IMR-90 (cell line): ENCODE data around the gene NUDT15. TPM values are rescaled to one million over a fixed set of nuclear protein-coding genes. Genes with fewer than 3 reads are reported as not detected.
A peak's percentile ranks its signal among the peaks of the same experiment; 100 is the strongest.

Experiments used
- ATAC-seq: fragments of 200-7000 bp; cut with Tn5 transposase; 2 replicates; pipeline ENCODE4 v1.9.1; 2020; ENCODE audit warnings: low read depth, mild to moderate bottlenecking, moderate library complexity
- BruUV-seq: library from RNA; stranded (reverse); fragments of 400-500 nt; replicated peaks from 2 replicates; lab custom pipeline; 2021; lab: Mats Ljungman, UMichigan
- CTCF ChIA-PET: fragments of 300-600 bp; formaldehyde crosslinking; extraction: SDS; loops from one replicate; lab custom pipeline; 2021; ENCODE audit warnings: antibody characterized with exemption; lab: Yijun Ruan, JAX
- POLR2A ChIA-PET: fragments of 300-600 bp; sonication (Branson Sonifier 250); formaldehyde crosslinking; loops from one replicate; lab custom pipeline; 2022; ENCODE audit warnings: antibody characterized with exemption; ENCODE audit not compliant: unreplicated experiment; lab: Charles Lee
- DNase-seq: peaks from one replicate; pipeline ENCODE4 v3.0.0; 2013
- H2AFZ ChIP-seq: replicated peaks from 2 replicates; pipeline ENCODE3; 2013; ENCODE audit warnings: low read length, mild to moderate bottlenecking; ENCODE audit not compliant: poor library complexity
- H2AK5ac ChIP-seq: 2 replicates; pipeline ENCODE4 v1.6.1; 2013; ENCODE audit warnings: low read depth, low read length, inconsistent platforms
- H2AK9ac ChIP-seq: replicated peaks from 2 replicates; pipeline ENCODE3; 2013; ENCODE audit warnings: mild to moderate bottlenecking, low read depth, low read length, moderate library complexity; ENCODE audit not compliant: poor library complexity
- H2BK120ac ChIP-seq: 2 replicates; pipeline ENCODE4 v1.6.1; 2013; ENCODE audit warnings: low read depth, low read length, inconsistent platforms
- H2BK15ac ChIP-seq: 3 replicates; pipeline ENCODE4 v1.6.1; 2013; ENCODE audit warnings: low read depth, low read length, inconsistent platforms
- H2BK20ac ChIP-seq: 2 replicates; pipeline ENCODE4 v1.6.1; 2013; ENCODE audit warnings: low read depth, mild to moderate bottlenecking, inconsistent platforms, low read length, moderate library complexity
- H2BK5ac ChIP-seq: 2 replicates; pipeline ENCODE4 v1.6.1; 2013; ENCODE audit warnings: mild to moderate bottlenecking, low read depth, low read length, inconsistent platforms; ENCODE audit not compliant: poor library complexity, severe bottlenecking
- H3K14ac ChIP-seq: replicated peaks from 2 replicates; pipeline ENCODE4 v1.6.1; 2013; ENCODE audit warnings: low read depth, low read length, inconsistent platforms
- H3K18ac ChIP-seq: 2 replicates; pipeline ENCODE4 v1.6.1; 2013; ENCODE audit warnings: low read depth, low read length, control low read depth
- H3K23ac ChIP-seq: 2 replicates; pipeline ENCODE4 v1.6.1; 2013; ENCODE audit warnings: low read depth, low read length, inconsistent platforms
- H3K27ac ChIP-seq: 2 replicates; pipeline ENCODE4 v1.5.1; 2013; ENCODE audit warnings: mild to moderate bottlenecking, control low read depth, low read length; ENCODE audit not compliant: insufficient read depth
- H3K27me3 ChIP-seq: 2 replicates; pipeline ENCODE4 v1.6.1; 2013; ENCODE audit warnings: low read length; ENCODE audit not compliant: control insufficient read depth, insufficient read depth
- H3K36me3 ChIP-seq: 2 replicates; pipeline ENCODE4 v1.6.1; 2013; ENCODE audit warnings: low read length, mixed read lengths; ENCODE audit not compliant: control insufficient read depth, insufficient read depth
- H3K4ac ChIP-seq: 2 replicates; pipeline ENCODE4 v1.6.1; 2013; ENCODE audit warnings: low read depth, low read length, inconsistent platforms
- H3K4me1 ChIP-seq: 2 replicates; pipeline ENCODE4 v1.6.1; 2013; ENCODE audit warnings: low read length, mixed read lengths; ENCODE audit not compliant: control insufficient read depth, insufficient read depth
- H3K4me2 ChIP-seq: 2 replicates; pipeline ENCODE4 v1.6.1; 2013; ENCODE audit warnings: low read depth, mild to moderate bottlenecking, control low read depth, low read length, moderate library complexity
- H3K4me3 ChIP-seq: 2 replicates; pipeline ENCODE4 v1.5.1; 2013; ENCODE audit warnings: low read depth, mild to moderate bottlenecking, control low read depth, low read length, moderate library complexity; ENCODE audit not compliant: insufficient read depth
- H3K56ac ChIP-seq: 2 replicates; pipeline ENCODE4 v1.6.1; 2013; ENCODE audit warnings: low read length, inconsistent platforms; ENCODE audit not compliant: insufficient read depth; ENCODE audit errors: extremely low read depth
- H3K79me1 ChIP-seq, 2 experiments: 2 replicates each; pipeline ENCODE4 v1.6.1; 2013; ENCODE audit warnings: low read length in 2 of 2, inconsistent platforms in 1 of 2, low read depth in 1 of 2
- H3K9ac ChIP-seq: 2 replicates; pipeline ENCODE4 v1.6.1; 2013; ENCODE audit warnings: low read depth, low read length, control low read depth
- H3K9me1 ChIP-seq: 2 replicates; pipeline ENCODE4 v1.6.1; 2013; ENCODE audit warnings: low read length, inconsistent platforms; ENCODE audit not compliant: insufficient read depth
- H3K9me3 ChIP-seq: 2 replicates; pipeline ENCODE4 v1.6.1; 2013; ENCODE audit warnings: low read length; ENCODE audit not compliant: control insufficient read depth, insufficient read depth
- H4K20me1 ChIP-seq: 2 replicates; pipeline ENCODE4 v1.6.1; 2013; ENCODE audit warnings: low read length, inconsistent platforms; ENCODE audit not compliant: insufficient read depth
- H4K5ac ChIP-seq: 2 replicates; pipeline ENCODE4 v1.6.1; 2013; ENCODE audit warnings: mild to moderate bottlenecking, low read depth, low read length, control low read depth
- H4K8ac ChIP-seq, 2 experiments: 2 replicates each; pipeline ENCODE4 v1.6.1; 2013; ENCODE audit warnings: low read depth in 2 of 2, low read length in 2 of 2, control low read depth in 1 of 2, inconsistent platforms in 1 of 2
- H4K91ac ChIP-seq: 2 replicates; pipeline ENCODE4 v1.6.1; 2013; ENCODE audit warnings: low read depth, low read length, inconsistent platforms; ENCODE audit not compliant: insufficient read depth
- BHLHE40 ChIP-seq: fragments of 150-350 bp; IDR thresholded peaks from 2 replicates; pipeline ENCODE4 v1.6.1; 2016; ENCODE audit warnings: mild to moderate bottlenecking, low read depth, low read length
- CHD1 ChIP-seq: IDR thresholded peaks from 2 replicates; pipeline ENCODE4 v1.6.1; 2012; ENCODE audit warnings: low read depth, low read length, improper control_type of control experiment
- ELK1 ChIP-seq: fragments of 150-350 bp; IDR thresholded peaks from 2 replicates; pipeline ENCODE4 v1.6.1; 2016; ENCODE audit warnings: low read depth, mild to moderate bottlenecking, low read length, moderate library complexity, borderline replicate concordance
- MAFK ChIP-seq: IDR thresholded peaks from 2 replicates; pipeline ENCODE4 v1.6.1; 2012; ENCODE audit warnings: low read depth, low read length, improper control_type of control experiment
- MAZ ChIP-seq: IDR thresholded peaks from 2 replicates; pipeline ENCODE4 v1.6.1; 2012; ENCODE audit warnings: low read depth, mild to moderate bottlenecking, low read length, improper control_type of control experiment, moderate library complexity, borderline replicate concordance
- POLR2A ChIP-seq: IDR thresholded peaks from 2 replicates; pipeline ENCODE4 v1.6.1; 2012; ENCODE audit warnings: mild to moderate bottlenecking, low read depth, low read length
- SMC3 ChIP-seq: fragments of 150-350 bp; IDR thresholded peaks from 2 replicates; pipeline ENCODE4 v1.6.1; 2016; ENCODE audit warnings: low read depth, mild to moderate bottlenecking, antibody characterized with exemption, low read length, moderate library complexity
- WGBS, 2 experiments: methylation state at CpG; one replicate each; pipeline versions ENCODE4 v1.1.5 to v1.1.7; 2013; ENCODE audit warnings: missing lambda C conversion rate in 2 of 2; ENCODE audit not compliant: insufficient read length in 1 of 2; ENCODE audit errors: extremely low coverage in 2 of 2; 5-methylcytosine and 5-hydroxymethylcytosine counted together
- dilution Hi-C: fragments of 300-500 bp; cut with HindIII; formaldehyde crosslinking; loops from one replicate; pipeline ENCODE4 v1.14.3; 2018; ENCODE audit warnings: low sequenced_read_pairs; ENCODE audit not compliant: unreplicated experiment
- in situ Hi-C: fragments of 300-500 bp; cut with MboI; formaldehyde crosslinking; loops from 3 replicates; pipeline ENCODE4 v1.14.3; 2019; ENCODE audit warnings: low sequenced_read_pairs, inconsistent platforms, mixed read lengths
- intact Hi-C: fragments of 100-400 bp; cut with micrococcal nuclease; formaldehyde crosslinking; loops from 2 replicates; pipeline ENCODE4 v1.10.0; 2022
- polyA plus RNA-seq, 3 experiments: library from polyadenylated mRNA; depleted of rRNA; stranded (reverse); fragments of >200 nt; gene quantifications; 2 replicates each; pipeline ENCODE4 v1.2.3, GENCODE V29; 2012; ENCODE audit warnings: low replicate concordance in 1 of 3
- total RNA-seq: library from RNA; depleted of rRNA; stranded (reverse); fragments of >200 nt; gene quantifications from 2 replicates; pipeline ENCODE4 v1.2.3, GENCODE V29; 2012
- TF ChIP-seq, protein P1 (sequence below): conservative IDR thresholded peaks from 2 replicates; pipeline ENCODE4 v1.5.1; 2012; ENCODE audit warnings: mild to moderate bottlenecking, low read depth, low read length, improper control_type of control experiment

The NUDT15 gene
- total and polyA plus RNA-seq, 2 of the 4 experiments (the other 2 are of a cell fraction): 13.1 to 14.2 TPM

DNA sequence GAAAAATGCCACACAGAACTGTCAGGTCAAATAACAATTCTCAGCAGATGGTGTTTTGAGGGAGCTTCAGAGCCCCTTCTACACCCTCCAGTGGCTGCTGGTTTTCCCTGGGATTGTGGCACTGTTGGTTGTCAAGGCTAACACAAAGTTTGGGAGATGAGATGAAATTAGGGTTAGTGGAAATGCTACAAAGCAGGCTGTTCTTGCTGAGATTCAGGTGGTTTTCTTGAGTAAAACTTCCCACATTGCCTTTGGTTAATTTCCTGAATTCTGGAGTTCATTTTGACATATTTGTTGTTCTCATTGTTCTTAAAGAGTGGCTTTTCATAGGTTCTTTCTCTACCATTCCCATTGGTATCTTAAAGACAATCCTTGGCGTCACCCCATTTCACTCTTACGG, 35.3 kb downstream of the NUDT15 start:
- H3K56ac ChIP-seq: no peak overlapping the region
- peak overlapping the region; percentile 14; the same call in 1 of the 2 replicates for H3K18ac ChIP-seq
- TF ChIP-seq SMC3: no peak
- TF ChIP-seq MAFK: no peak
- no peak for TF ChIP-seq POLR2A
- TF ChIP-seq, protein P1, sequence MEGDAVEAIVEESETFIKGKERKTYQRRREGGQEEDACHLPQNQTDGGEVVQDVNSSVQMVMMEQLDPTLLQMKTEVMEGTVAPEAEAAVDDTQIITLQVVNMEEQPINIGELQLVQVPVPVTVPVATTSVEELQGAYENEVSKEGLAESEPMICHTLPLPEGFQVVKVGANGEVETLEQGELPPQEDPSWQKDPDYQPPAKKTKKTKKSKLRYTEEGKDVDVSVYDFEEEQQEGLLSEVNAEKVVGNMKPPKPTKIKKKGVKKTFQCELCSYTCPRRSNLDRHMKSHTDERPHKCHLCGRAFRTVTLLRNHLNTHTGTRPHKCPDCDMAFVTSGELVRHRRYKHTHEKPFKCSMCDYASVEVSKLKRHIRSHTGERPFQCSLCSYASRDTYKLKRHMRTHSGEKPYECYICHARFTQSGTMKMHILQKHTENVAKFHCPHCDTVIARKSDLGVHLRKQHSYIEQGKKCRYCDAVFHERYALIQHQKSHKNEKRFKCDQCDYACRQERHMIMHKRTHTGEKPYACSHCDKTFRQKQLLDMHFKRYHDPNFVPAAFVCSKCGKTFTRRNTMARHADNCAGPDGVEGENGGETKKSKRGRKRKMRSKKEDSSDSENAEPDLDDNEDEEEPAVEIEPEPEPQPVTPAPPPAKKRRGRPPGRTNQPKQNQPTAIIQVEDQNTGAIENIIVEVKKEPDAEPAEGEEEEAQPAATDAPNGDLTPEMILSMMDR: no peak
- TF ChIP-seq ELK1: no peak
- TF ChIP-seq BHLHE40: no peak
- TF ChIP-seq MAZ: no peak
- no peak for TF ChIP-seq CHD1
- no peak overlapping the region for H3K27ac ChIP-seq
- no peak overlapping the region for H2AK5ac ChIP-seq
- no peak for DNase-seq
- H3K14ac ChIP-seq: no peak overlapping the region
- peaks cover 4 to 17% of the 10 kb centered on the region in 2 experiments; a peak in 3 of 4 replicates for H3K79me1 ChIP-seq
- no peak overlapping the region for H2AFZ ChIP-seq
- no peak overlapping the region for H2AK9ac ChIP-seq
- BruUV-seq: no TSS peak
- no peak overlapping the region for H3K4ac ChIP-seq
- H2BK20ac ChIP-seq: no peak overlapping the region
- H2BK15ac ChIP-seq: no peak overlapping the region
- H4K5ac ChIP-seq: peak overlapping the region; percentile 2; the same call in 1 of the 2 replicates
- no peak overlapping the region for H4K91ac ChIP-seq
- H2BK5ac ChIP-seq: no peak overlapping the region
- POLR2A ChIA-PET: no interaction called here
- no peaks in the 10 kb centered on the region for H3K27me3 ChIP-seq
- intact Hi-C loops (no loop called here), in situ Hi-C loops (no loop called here), dilution Hi-C loops (no loop called here)
- H3K9me3 ChIP-seq: peaks cover 36% of the 10 kb centered on the region
- no CpG with 5 or more reads among the region's 2 CpGs for WGBS, 2 experiments
- no peak overlapping the region for H3K9ac ChIP-seq
- no peaks in the 10 kb centered on the region for H3K9me1 ChIP-seq
- no peak for ATAC-seq
- no peaks in the 10 kb centered on the region for H3K4me1 ChIP-seq
- H3K36me3 ChIP-seq: peaks cover 51% of the 10 kb centered on the region
- CTCF ChIA-PET: no interaction called here
- no peaks in the 10 kb centered on the region for H4K20me1 ChIP-seq
- H2BK120ac ChIP-seq: no peak overlapping the region
- no peak overlapping the region for H3K23ac ChIP-seq
- no peak overlapping the region for H3K4me3 ChIP-seq
- no peak overlapping the region for H3K4me2 ChIP-seq
- peak overlapping the region in 1 of 2 experiments; percentile 21; a peak in 1 of 4 replicates for H4K8ac ChIP-seq
